Neural progenitor cell (in vitro differentiated cells): ENCODE measurements around the gene PIGA. TPM values are rescaled to one million over a fixed set of nuclear protein-coding genes. Genes with fewer than 3 reads are reported as not detected.

ENCODE experiments used
- DNase-seq: peaks from one replicate; pipeline ENCODE4 v3.0.0-alpha.2; 2016; ENCODE audit warnings: low spot score
- H2AFZ ChIP-seq: fragments of 200-600 bp; sonication (generic); replicated peaks from 2 replicates; pipeline ENCODE4 v1.6.1; 2016; ENCODE audit warnings: antibody characterized with exemption
- H3F3A ChIP-seq: fragments of 200-600 bp; sonication (generic); 2 replicates; pipeline ENCODE4 v1.6.1; 2016; ENCODE audit warnings: antibody characterized with exemption, low read depth
- H3K27ac ChIP-seq: fragments of 200-600 bp; sonication (generic); 2 replicates; pipeline ENCODE4 v1.5.1; 2016; ENCODE audit warnings: mild to moderate bottlenecking
- H3K27me3 ChIP-seq: fragments of 200-600 bp; sonication (generic); 2 replicates; pipeline ENCODE4 v1.6.1; 2016; ENCODE audit warnings: mild to moderate bottlenecking, moderate library complexity
- H3K36me3 ChIP-seq: fragments of 200-600 bp; sonication (generic); 2 replicates; pipeline ENCODE4 v1.5.1; 2016
- H3K4me1 ChIP-seq: fragments of 200-600 bp; sonication (generic); 2 replicates; pipeline ENCODE4 v1.6.1; 2016; ENCODE audit warnings: mixed run types
- H3K4me2 ChIP-seq: fragments of 200-600 bp; sonication (generic); 2 replicates; pipeline ENCODE4 v1.6.1; 2016
- H3K4me3 ChIP-seq: fragments of 200-600 bp; sonication (generic); 2 replicates; pipeline ENCODE4 v1.5.1; 2016
- H3K79me2 ChIP-seq: fragments of 200-600 bp; sonication (generic); 2 replicates; pipeline ENCODE4 v1.6.1; 2016; ENCODE audit warnings: low read depth
- H3K9ac ChIP-seq: fragments of 200-600 bp; sonication (generic); 2 replicates; pipeline ENCODE4 v1.6.1; 2016
- H3K9me3 ChIP-seq: fragments of 200-600 bp; sonication (generic); 2 replicates; pipeline ENCODE4 v1.5.1; 2016; ENCODE audit warnings: low read depth
- H4K20me1 ChIP-seq: fragments of 200-600 bp; sonication (generic); 2 replicates; pipeline ENCODE4 v1.6.1; 2016; ENCODE audit warnings: low read depth
- H3K27ac Mint-ChIP-seq: 3 replicates; pipeline ENCODE4 v1.8.0; 2021; ENCODE audit warnings: mixed read lengths
- H3K27me3 Mint-ChIP-seq: 2 replicates; pipeline ENCODE4 v1.8.0; 2022; ENCODE audit warnings: low read depth, mild to moderate bottlenecking, inconsistent platforms, moderate library complexity, mixed read lengths; ENCODE audit not compliant: insufficient read depth
- H3K36me3 Mint-ChIP-seq: 3 replicates; pipeline ENCODE4 v1.8.0; 2021; ENCODE audit warnings: mixed read lengths
- H3K4me1 Mint-ChIP-seq: 3 replicates; pipeline ENCODE4 v1.8.0; 2021; ENCODE audit warnings: mixed read lengths
- H3K4me3 Mint-ChIP-seq: 3 replicates; pipeline ENCODE4 v1.8.0; 2021; ENCODE audit warnings: mild to moderate bottlenecking, moderate library complexity, mixed read lengths
- H3K9me3 Mint-ChIP-seq: 3 replicates; pipeline ENCODE4 v1.8.0; 2020; ENCODE audit warnings: mixed read lengths
- CTCF ChIP-seq: fragments of 200-600 bp; sonication (generic); IDR thresholded peaks from 2 replicates; pipeline ENCODE4 v1.5.1; 2017; ENCODE audit warnings: antibody characterized with exemption, mild to moderate bottlenecking
- EZH2 ChIP-seq: fragments of 200-600 bp; sonication (generic); IDR thresholded peaks from 2 replicates; pipeline ENCODE4 v1.6.1; 2017; ENCODE audit warnings: antibody characterized with exemption, mild to moderate bottlenecking, moderate library complexity
- EZH2phosphoT487 ChIP-seq: fragments of 200-600 bp; sonication (generic); IDR thresholded peaks from 2 replicates; pipeline ENCODE4 v1.6.1; 2017; ENCODE audit warnings: antibody characterized with exemption
- total RNA-seq: library from RNA; depleted of rRNA; stranded (reverse); fragments of >200 nt; gene quantifications from 2 replicates; pipeline ENCODE4 v1.2.3, GENCODE V29; 2015; ENCODE audit warnings: low replicate concordance

PIGA gene
- total RNA-seq, 1 donor from 2014 or later = 23.9 TPM

- H3K79me2 ChIP-seq = no peaks in the 10 kb centered on the region
- no peaks in the 10 kb centered on the region for H4K20me1 ChIP-seq
- no peak overlapping the region for H3K4me2 ChIP-seq
- no peaks in the 10 kb centered on the region for H3F3A ChIP-seq
- H2AFZ ChIP-seq = no peak overlapping the region
- no peaks in the 10 kb centered on the region for H3K27me3 ChIP-seq
- TF ChIP-seq EZH2 = no peak
- no peak for TF ChIP-seq CTCF
- no peak for TF ChIP-seq EZH2phosphoT487
- H3K36me3 Mint-ChIP-seq = peaks cover 13% of the 10 kb centered on the region
- peaks cover 10% of the 10 kb centered on the region for H3K36me3 ChIP-seq
- no peaks in the 10 kb centered on the region for H3K27me3 Mint-ChIP-seq
- no peaks in the 10 kb centered on the region for H3K9me3 Mint-ChIP-seq
- H3K27ac ChIP-seq = no peak overlapping the region
- no peak overlapping the region for H3K4me3 ChIP-seq
- no peaks in the 10 kb centered on the region for H3K9me3 ChIP-seq
- H3K9ac ChIP-seq = no peak overlapping the region
- H3K27ac Mint-ChIP-seq = no peak overlapping the region
- H3K4me1 Mint-ChIP-seq = no peaks in the 10 kb centered on the region
- no peak for DNase-seq
- H3K4me1 ChIP-seq = no peaks in the 10 kb centered on the region
- H3K4me3 Mint-ChIP-seq = no peak overlapping the region
These were observed 15.0 kb downstream of the PIGA start for GRCh38 chrX:15320297-15320696.

DNA sequence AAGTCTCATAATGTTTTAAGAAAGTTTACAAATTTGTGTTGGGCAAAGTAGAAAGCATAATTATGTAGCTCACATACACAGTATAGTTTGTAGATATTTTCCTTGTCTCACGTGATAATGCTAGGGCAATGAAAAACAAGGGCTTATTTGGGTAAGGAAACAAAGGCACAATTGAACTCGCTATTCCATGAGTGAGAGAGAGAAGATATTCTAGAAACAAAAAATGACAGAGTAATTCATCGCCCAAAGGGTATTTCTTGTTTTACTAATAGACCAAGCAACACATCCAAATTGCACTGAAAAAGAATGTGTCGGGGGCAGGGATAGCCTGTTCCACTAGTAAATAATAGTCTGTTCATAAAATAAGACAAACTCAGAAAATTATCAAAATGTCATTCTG, 16.2 kb downstream of the PIGA start:
- Histone ChIP-seq H3K4me1 (no peaks in the 10 kb centered on the region), H3K79me2 (no peaks in the 10 kb centered on the region), H3F3A (no peaks in the 10 kb centered on the region), H3K27ac (no peak overlapping the region), H3K9me3 (no peaks in the 10 kb centered on the region), H3K27me3 (no peaks in the 10 kb centered on the region), H3K4me3 (no peak overlapping the region), H3K4me2 (no peak overlapping the region), H2AFZ (no peak overlapping the region), H3K9ac (no peak overlapping the region), H3K36me3 (peaks cover 10% of the 10 kb centered on the region), H4K20me1 (no peaks in the 10 kb centered on the region)
- Mint-ChIP-seq H3K27me3 (no peaks in the 10 kb centered on the region), H3K9me3 (no peaks in the 10 kb centered on the region), H3K36me3 (peaks cover 10% of the 10 kb centered on the region), H3K4me3 (no peak overlapping the region), H3K4me1 (no peaks in the 10 kb centered on the region), H3K27ac (no peak overlapping the region)
- TF ChIP-seq CTCF = no peak
- no peak for TF ChIP-seq EZH2
- TF ChIP-seq EZH2phosphoT487 = no peak
- no peak for DNase-seq

- TF ChIP-seq CTCF = no peak
- Histone ChIP-seq H3K27me3 (no peaks in the 10 kb centered on the region), H2AFZ (no peak within 1 kb of the TSS), H3K9ac (no peak within 1 kb of the TSS), H3K79me2 (no peaks in the 10 kb centered on the region), H4K20me1 (no peaks in the 10 kb centered on the region), H3K9me3 (no peaks in the 10 kb centered on the region), H3F3A (no peaks in the 10 kb centered on the region), H3K4me1 (no peaks in the 10 kb centered on the region), H3K4me2 (no peak within 1 kb of the TSS), H3K36me3 (peaks cover 10% of the 10 kb centered on the region), H3K4me3 (no peak within 1 kb of the TSS), H3K27ac (no peak within 1 kb of the TSS)
- Mint-ChIP-seq H3K4me1 (no peaks in the 10 kb centered on the region), H3K9me3 (no peaks in the 10 kb centered on the region), H3K27me3 (no peaks in the 10 kb centered on the region), H3K27ac (no peak within 1 kb of the TSS), H3K36me3 (peaks cover 3% of the 10 kb centered on the region), H3K4me3 (no peak within 1 kb of the TSS)
- no peak for DNase-seq
These were observed 19.8 kb downstream of the PIGA start, which contains the start of gene ASB11 for GRCh38 chrX:15315509-15315908. Gene ASB11, minus strand, starts transcription at chrX:15315640. Its CDS starts 35 bp downstream, at chrX:15315605.
